IMR-90 (cell line): Measurements from ENCODE around the gene DEFB108B. TPM values are rescaled to one million over a fixed set of nuclear protein-coding genes. Genes with fewer than 3 reads are reported as not detected.
"Not testable (repeated sequence)": the region's sequence is repeated elsewhere in the genome, so short reads cannot be mapped to it uniquely, and the experiment has no call there.

ENCODE experiments used
- ATAC-seq: fragments of 200-7000 bp; cut with Tn5 transposase; 2 replicates; pipeline ENCODE4 v1.9.1; 2020; ENCODE audit warnings: low read depth, mild to moderate bottlenecking, moderate library complexity
- BruUV-seq: library from RNA; stranded (reverse); fragments of 400-500 nt; replicated peaks from 2 replicates; lab custom pipeline; 2021; lab: Mats Ljungman, UMichigan
- CTCF ChIA-PET: fragments of 300-600 bp; formaldehyde crosslinking; extraction: SDS; loops from one replicate; lab custom pipeline; 2021; ENCODE audit warnings: antibody characterized with exemption; lab: Yijun Ruan, JAX
- POLR2A ChIA-PET: fragments of 300-600 bp; sonication (Branson Sonifier 250); formaldehyde crosslinking; loops from one replicate; lab custom pipeline; 2022; ENCODE audit warnings: antibody characterized with exemption; ENCODE audit not compliant: unreplicated experiment; lab: Charles Lee
- DNase-seq: peaks from one replicate; pipeline ENCODE4 v3.0.0; 2013
- H2AFZ ChIP-seq: replicated peaks from 2 replicates; pipeline ENCODE3; 2013; ENCODE audit warnings: low read length, mild to moderate bottlenecking; ENCODE audit not compliant: poor library complexity
- H2AK5ac ChIP-seq: 2 replicates; pipeline ENCODE4 v1.6.1; 2013; ENCODE audit warnings: low read depth, low read length, inconsistent platforms
- H2AK9ac ChIP-seq: replicated peaks from 2 replicates; pipeline ENCODE3; 2013; ENCODE audit warnings: mild to moderate bottlenecking, low read depth, low read length, moderate library complexity; ENCODE audit not compliant: poor library complexity
- H2BK120ac ChIP-seq: 2 replicates; pipeline ENCODE4 v1.6.1; 2013; ENCODE audit warnings: low read depth, low read length, inconsistent platforms
- H2BK15ac ChIP-seq: 3 replicates; pipeline ENCODE4 v1.6.1; 2013; ENCODE audit warnings: low read depth, low read length, inconsistent platforms
- H2BK20ac ChIP-seq: 2 replicates; pipeline ENCODE4 v1.6.1; 2013; ENCODE audit warnings: low read depth, mild to moderate bottlenecking, inconsistent platforms, low read length, moderate library complexity
- H2BK5ac ChIP-seq: 2 replicates; pipeline ENCODE4 v1.6.1; 2013; ENCODE audit warnings: mild to moderate bottlenecking, low read depth, low read length, inconsistent platforms; ENCODE audit not compliant: poor library complexity, severe bottlenecking
- H3K14ac ChIP-seq: replicated peaks from 2 replicates; pipeline ENCODE4 v1.6.1; 2013; ENCODE audit warnings: low read depth, low read length, inconsistent platforms
- H3K18ac ChIP-seq: 2 replicates; pipeline ENCODE4 v1.6.1; 2013; ENCODE audit warnings: low read depth, low read length, control low read depth
- H3K23ac ChIP-seq: 2 replicates; pipeline ENCODE4 v1.6.1; 2013; ENCODE audit warnings: low read depth, low read length, inconsistent platforms
- H3K27ac ChIP-seq: 2 replicates; pipeline ENCODE4 v1.5.1; 2013; ENCODE audit warnings: mild to moderate bottlenecking, control low read depth, low read length; ENCODE audit not compliant: insufficient read depth
- H3K27me3 ChIP-seq: 2 replicates; pipeline ENCODE4 v1.6.1; 2013; ENCODE audit warnings: low read length; ENCODE audit not compliant: control insufficient read depth, insufficient read depth
- H3K36me3 ChIP-seq: 2 replicates; pipeline ENCODE4 v1.6.1; 2013; ENCODE audit warnings: low read length, mixed read lengths; ENCODE audit not compliant: control insufficient read depth, insufficient read depth
- H3K4ac ChIP-seq: 2 replicates; pipeline ENCODE4 v1.6.1; 2013; ENCODE audit warnings: low read depth, low read length, inconsistent platforms
- H3K4me1 ChIP-seq: 2 replicates; pipeline ENCODE4 v1.6.1; 2013; ENCODE audit warnings: low read length, mixed read lengths; ENCODE audit not compliant: control insufficient read depth, insufficient read depth
- H3K4me2 ChIP-seq: 2 replicates; pipeline ENCODE4 v1.6.1; 2013; ENCODE audit warnings: low read depth, mild to moderate bottlenecking, control low read depth, low read length, moderate library complexity
- H3K4me3 ChIP-seq: 2 replicates; pipeline ENCODE4 v1.5.1; 2013; ENCODE audit warnings: low read depth, mild to moderate bottlenecking, control low read depth, low read length, moderate library complexity; ENCODE audit not compliant: insufficient read depth
- H3K56ac ChIP-seq: 2 replicates; pipeline ENCODE4 v1.6.1; 2013; ENCODE audit warnings: low read length, inconsistent platforms; ENCODE audit not compliant: insufficient read depth; ENCODE audit errors: extremely low read depth
- H3K79me1 ChIP-seq, 2 experiments: 2 replicates each; pipeline ENCODE4 v1.6.1; 2013; ENCODE audit warnings: low read length in 2 of 2, inconsistent platforms in 1 of 2, low read depth in 1 of 2
- H3K9ac ChIP-seq: 2 replicates; pipeline ENCODE4 v1.6.1; 2013; ENCODE audit warnings: low read depth, low read length, control low read depth
- H3K9me1 ChIP-seq: 2 replicates; pipeline ENCODE4 v1.6.1; 2013; ENCODE audit warnings: low read length, inconsistent platforms; ENCODE audit not compliant: insufficient read depth
- H3K9me3 ChIP-seq: 2 replicates; pipeline ENCODE4 v1.6.1; 2013; ENCODE audit warnings: low read length; ENCODE audit not compliant: control insufficient read depth, insufficient read depth
- H4K20me1 ChIP-seq: 2 replicates; pipeline ENCODE4 v1.6.1; 2013; ENCODE audit warnings: low read length, inconsistent platforms; ENCODE audit not compliant: insufficient read depth
- H4K5ac ChIP-seq: 2 replicates; pipeline ENCODE4 v1.6.1; 2013; ENCODE audit warnings: mild to moderate bottlenecking, low read depth, low read length, control low read depth
- H4K8ac ChIP-seq, 2 experiments: 2 replicates each; pipeline ENCODE4 v1.6.1; 2013; ENCODE audit warnings: low read depth in 2 of 2, low read length in 2 of 2, control low read depth in 1 of 2, inconsistent platforms in 1 of 2
- H4K91ac ChIP-seq: 2 replicates; pipeline ENCODE4 v1.6.1; 2013; ENCODE audit warnings: low read depth, low read length, inconsistent platforms; ENCODE audit not compliant: insufficient read depth
- CTCF ChIP-seq: conservative IDR thresholded peaks from 2 replicates; pipeline ENCODE4 v1.5.1; 2012; ENCODE audit warnings: mild to moderate bottlenecking, low read depth, low read length, improper control_type of control experiment
- RAD21 ChIP-seq: IDR thresholded peaks from 2 replicates; pipeline ENCODE4 v1.6.1; 2012; ENCODE audit warnings: low read length, improper control_type of control experiment
- WGBS, 2 experiments: methylation state at CpG; one replicate each; pipeline versions ENCODE4 v1.1.5 to v1.1.7; 2013; ENCODE audit warnings: missing lambda C conversion rate in 2 of 2; ENCODE audit not compliant: insufficient read length in 1 of 2; ENCODE audit errors: extremely low coverage in 2 of 2; 5-methylcytosine and 5-hydroxymethylcytosine counted together
- dilution Hi-C: fragments of 300-500 bp; cut with HindIII; formaldehyde crosslinking; loops from one replicate; pipeline ENCODE4 v1.14.3; 2018; ENCODE audit warnings: low sequenced_read_pairs; ENCODE audit not compliant: unreplicated experiment
- in situ Hi-C: fragments of 300-500 bp; cut with MboI; formaldehyde crosslinking; loops from 3 replicates; pipeline ENCODE4 v1.14.3; 2019; ENCODE audit warnings: low sequenced_read_pairs, inconsistent platforms, mixed read lengths
- intact Hi-C: fragments of 100-400 bp; cut with micrococcal nuclease; formaldehyde crosslinking; loops from 2 replicates; pipeline ENCODE4 v1.10.0; 2022
- polyA plus RNA-seq, 3 experiments: library from polyadenylated mRNA; depleted of rRNA; stranded (reverse); fragments of >200 nt; gene quantifications; 2 replicates each; pipeline ENCODE4 v1.2.3, GENCODE V29; 2012; ENCODE audit warnings: low replicate concordance in 1 of 3
- total RNA-seq: library from RNA; depleted of rRNA; stranded (reverse); fragments of >200 nt; gene quantifications from 2 replicates; pipeline ENCODE4 v1.2.3, GENCODE V29; 2012

The DEFB108B gene
- total and polyA plus RNA-seq, 2 of the 4 experiments (the other 2 are of a cell fraction), result not detected

- H4K5ac ChIP-seq, H3K4me3 ChIP-seq, H2BK5ac ChIP-seq, H3K9ac ChIP-seq, H3K23ac ChIP-seq, H2AFZ ChIP-seq, CTCF ChIA-PET, intact Hi-C loops, H3K36me3 ChIP-seq, H3K4me1 ChIP-seq, H3K56ac ChIP-seq, POLR2A ChIA-PET, H4K20me1 ChIP-seq, dilution Hi-C loops, H3K27ac ChIP-seq, H3K79me1 ChIP-seq, H3K14ac ChIP-seq, H4K91ac ChIP-seq, H3K4me2 ChIP-seq, H2BK15ac ChIP-seq, H3K27me3 ChIP-seq, H4K8ac ChIP-seq, H2AK9ac ChIP-seq, H3K9me3 ChIP-seq, H3K18ac ChIP-seq, in situ Hi-C loops, H2AK5ac ChIP-seq, BruUV-seq, ATAC-seq: not testable (repeated sequence)
- WGBS, 2 experiments, result no CpG with 5 or more reads among the region's 6 CpGs
- H3K4ac ChIP-seq, result peak overlapping the region; percentile 41; the same call in 1 of the 2 replicates
- 0 out of 2 replicates have a peak overlapping the region, but pooled peaks have one; percentile 3 for H2BK20ac ChIP-seq
- DNase-seq, result peak; percentile 23
- H2BK120ac ChIP-seq, result 0 out of 2 replicates have a peak overlapping the region, but pooled peaks have one; percentile 19
- H3K9me1 ChIP-seq, result peaks cover 13% of the 10 kb centered on the region; the same call in 1 of the 2 replicates
- peak; percentile 47 for TF ChIP-seq CTCF
- TF ChIP-seq RAD21, result peak; percentile 48
Measured at GRCh38 chr11:71792621-71793235, 40.3 kb upstream of the DEFB108B start.
